LNCAP (cell line): Measurements from ENCODE around the gene LHPP.

Source experiments
- CTCF ChIP-seq: fragments of 450-650 bp; IDR thresholded peaks from 2 replicates; pipeline ENCODE4 v1.5.1; 2017; ENCODE audit warnings: mild to moderate bottlenecking

LHPP gene

DNA sequence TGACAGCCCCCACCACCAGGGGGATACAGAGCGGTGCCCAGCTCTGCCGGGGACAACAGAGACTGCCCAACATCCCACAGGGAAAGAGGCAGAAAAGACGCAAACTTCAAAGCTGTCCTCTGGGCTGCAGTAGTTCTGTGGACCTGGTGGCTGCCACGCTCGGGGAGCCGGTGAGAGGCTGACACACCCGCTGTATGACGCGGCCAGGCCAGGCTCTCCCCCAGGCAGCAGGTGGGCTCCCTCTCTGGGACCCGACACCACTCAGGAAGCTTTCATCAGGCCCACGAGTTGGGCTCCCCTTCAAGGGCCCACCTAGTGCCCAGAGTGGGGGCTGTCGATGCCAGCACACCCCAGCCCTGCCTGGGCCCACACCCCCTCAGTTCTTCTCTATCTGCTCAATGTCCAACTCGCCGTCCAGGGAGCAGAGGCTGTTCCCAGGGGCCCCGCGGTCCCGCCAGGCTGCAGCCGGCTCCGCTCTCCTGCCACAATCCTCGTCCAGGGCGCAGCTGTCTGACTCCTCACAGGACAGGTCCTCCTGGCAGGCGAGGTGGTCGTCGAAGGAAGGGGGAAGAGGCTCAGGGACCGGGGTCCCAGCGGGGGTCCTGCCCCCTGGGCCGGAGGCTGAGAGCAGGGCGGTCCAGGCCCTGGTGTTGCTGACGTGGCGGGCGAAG lies 161.4 kb downstream of the LHPP start:
- TF ChIP-seq CTCF: no peak

DNA sequence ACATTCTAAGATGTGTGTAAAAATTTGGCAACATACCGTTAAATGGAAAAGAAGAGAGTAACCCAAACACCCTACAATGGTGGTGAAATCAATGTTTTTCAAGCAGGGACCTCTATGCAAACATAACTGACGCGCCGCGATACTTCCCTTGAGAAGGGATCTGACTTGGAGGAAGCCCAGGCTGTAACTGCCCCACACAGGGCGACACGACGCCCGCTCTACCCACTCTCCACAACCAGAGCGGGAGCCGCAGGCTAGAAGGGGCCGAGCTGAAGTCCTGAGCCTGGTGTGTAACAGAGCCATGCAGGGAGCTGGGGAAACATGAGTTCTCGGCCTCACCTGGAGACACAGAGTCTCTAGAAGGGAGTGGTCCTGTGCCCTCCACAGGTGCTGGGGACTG lies 162.4 kb downstream of the LHPP start:
- TF ChIP-seq CTCF: no peak

DNA sequence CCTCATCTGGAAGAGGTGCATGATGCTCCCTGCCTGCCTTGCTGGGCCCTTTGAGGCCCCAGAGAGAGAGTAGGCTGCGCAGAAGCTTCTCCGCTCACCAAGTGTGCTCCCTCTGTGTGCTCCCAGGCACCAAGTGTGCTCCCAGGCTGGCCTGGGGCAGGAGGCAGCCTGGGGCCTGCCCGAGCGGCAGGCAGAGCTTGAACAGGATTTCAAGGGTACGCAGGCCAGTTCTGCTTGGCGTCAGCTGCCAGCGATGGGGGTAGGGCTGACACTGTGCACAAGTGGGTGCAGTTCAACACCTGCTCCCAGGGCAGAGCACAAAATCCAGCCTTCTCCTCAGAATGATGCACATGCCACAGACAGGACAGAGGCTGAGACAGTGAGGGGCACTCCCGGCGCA lies 162.8 kb downstream of the LHPP start:
- no peak for TF ChIP-seq CTCF

- no peak for TF ChIP-seq CTCF
Observed at GRCh38 chr10:124624895-124625294, 163.3 kb downstream of the LHPP start.

DNA sequence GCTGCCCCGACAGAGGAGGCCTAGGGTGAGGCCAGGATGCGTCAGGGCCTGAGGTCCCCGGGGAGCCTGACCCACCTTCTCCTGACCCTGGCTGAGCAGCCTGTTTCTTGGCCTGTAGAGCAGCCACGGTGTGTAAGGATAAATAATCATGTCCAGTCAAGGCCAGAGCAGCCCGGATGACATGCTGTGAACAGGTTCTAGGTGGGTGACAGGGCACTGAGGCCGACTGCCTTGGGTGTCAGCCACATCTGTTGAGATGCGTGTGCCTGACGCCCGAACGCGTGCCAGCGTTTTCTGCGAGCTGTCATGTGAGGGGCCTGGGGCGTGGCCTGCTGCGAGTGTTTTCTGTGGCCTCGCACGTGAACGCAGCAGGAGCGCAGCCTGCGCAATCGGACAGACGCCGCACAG lies 164.2 kb downstream of the LHPP start:
- TF ChIP-seq CTCF: no peak

- TF ChIP-seq CTCF: no peak
Observed at GRCh38 chr10:124626759-124627380, 165.2 kb downstream of the LHPP start.

- no peak for TF ChIP-seq CTCF
Observed at GRCh38 chr10:124627866-124628675, 166.4 kb downstream of the LHPP start.
